Measurements from ENCODE around the gene HIPK2. TPM values are rescaled to one million over a fixed set of nuclear protein-coding genes. Genes with fewer than 3 reads are reported as not detected.

HIPK2 gene
- total RNA-seq, 1 donor = 28.8 TPM

- no peak overlapping the region for H3K4me3 ChIP-seq (ENCODE audit: low read depth, low read length)
- DNase-seq (ENCODE audit: low read depth) = no peak
- TF ChIP-seq CTCF (IDR thresholded peaks at IDR 0.05; ENCODE audit: insufficient read depth, low read length) = no peak
Measured at GRCh38 chr7:139706837-139707236, 71.0 kb downstream of the HIPK2 start.

- TF ChIP-seq CTCF (IDR thresholded peaks at IDR 0.05; ENCODE audit: insufficient read depth, low read length) = no peak
- no peak overlapping the region for H3K4me3 ChIP-seq (ENCODE audit: low read depth, low read length)
- DNase-seq (ENCODE audit: low read depth) = no peak
Measured at GRCh38 chr7:139704308-139704879, 73.4 kb downstream of the HIPK2 start.

- DNase-seq (ENCODE audit: low read depth) = no peak
- TF ChIP-seq CTCF (IDR thresholded peaks at IDR 0.05; ENCODE audit: insufficient read depth, low read length) = no peak
- no peak overlapping the region for H3K4me3 ChIP-seq (ENCODE audit: low read depth, low read length)
Measured at GRCh38 chr7:139703487-139704307, 74.1 kb downstream of the HIPK2 start.

- H3K4me3 ChIP-seq (ENCODE audit: low read depth, low read length) = no peak overlapping the region
- no peak for DNase-seq (ENCODE audit: low read depth)
- TF ChIP-seq CTCF (IDR thresholded peaks at IDR 0.05; ENCODE audit: insufficient read depth, low read length) = no peak
Measured at GRCh38 chr7:139702811-139703486, 74.8 kb downstream of the HIPK2 start.

- no peak for TF ChIP-seq CTCF (IDR thresholded peaks at IDR 0.05; ENCODE audit: insufficient read depth, low read length)
- DNase-seq (ENCODE audit: low read depth) = no peak
- H3K4me3 ChIP-seq (ENCODE audit: low read depth, low read length) = no peak overlapping the region
Measured at GRCh38 chr7:139702313-139702731, 75.5 kb downstream of the HIPK2 start.

GRCh38 chr7:139701908-139702307 lies 75.9 kb downstream of the HIPK2 start:
- DNase-seq (ENCODE audit: low read depth) = no peak
- TF ChIP-seq CTCF (IDR thresholded peaks at IDR 0.05; ENCODE audit: insufficient read depth, low read length) = no peak
- no peak overlapping the region for H3K4me3 ChIP-seq (ENCODE audit: low read depth, low read length)
